ENCODE measurements around the gene SPANXN2.
"Not testable (repeated sequence)": the region's sequence is repeated elsewhere in the genome, so short reads cannot be mapped to it uniquely, and the experiment has no call there.

Gene SPANXN2, protein sequence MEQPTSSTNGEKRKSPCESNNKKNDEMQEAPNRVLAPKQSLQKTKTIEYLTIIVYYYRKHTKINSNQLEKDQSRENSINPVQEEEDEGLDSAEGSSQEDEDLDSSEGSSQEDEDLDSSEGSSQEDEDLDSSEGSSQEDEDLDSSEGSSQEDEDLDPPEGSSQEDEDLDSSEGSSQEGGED

DNA sequence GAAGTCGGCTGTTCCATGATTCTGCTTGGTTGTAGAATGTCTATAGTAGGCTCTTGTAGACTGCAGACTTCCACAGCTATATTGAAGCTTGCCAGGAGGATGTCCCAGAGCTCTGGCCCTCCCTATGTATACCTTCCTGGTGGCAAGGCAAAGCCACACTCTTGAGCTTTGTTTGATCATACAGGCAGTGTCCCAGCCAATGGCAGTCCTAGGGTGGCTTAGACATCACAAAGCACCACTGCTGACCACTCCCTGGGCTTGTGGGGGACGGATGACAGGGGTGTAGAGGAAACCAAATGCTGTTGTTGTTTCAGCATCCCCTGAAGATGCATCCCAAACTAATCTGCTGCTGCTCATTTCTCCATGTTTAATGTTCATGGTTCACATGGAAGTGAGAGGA lies at the start of gene SPANXN2:
SPANXN2 (minus strand) TSS at position 101 of the 400 bp plus-strand sequence; CDS start at position 17, 84 bp downstream.
- ATAC-seq; H3K4me1 Mint-ChIP-seq; H3K9me3 Mint-ChIP-seq; DNase-seq; H3K4me3 Mint-ChIP-seq; H3K27ac Mint-ChIP-seq; H3K36me3 Mint-ChIP-seq (ENCODE audit: low read depth); H3K27me3 Mint-ChIP-seq: not testable (repeated sequence)

DNA sequence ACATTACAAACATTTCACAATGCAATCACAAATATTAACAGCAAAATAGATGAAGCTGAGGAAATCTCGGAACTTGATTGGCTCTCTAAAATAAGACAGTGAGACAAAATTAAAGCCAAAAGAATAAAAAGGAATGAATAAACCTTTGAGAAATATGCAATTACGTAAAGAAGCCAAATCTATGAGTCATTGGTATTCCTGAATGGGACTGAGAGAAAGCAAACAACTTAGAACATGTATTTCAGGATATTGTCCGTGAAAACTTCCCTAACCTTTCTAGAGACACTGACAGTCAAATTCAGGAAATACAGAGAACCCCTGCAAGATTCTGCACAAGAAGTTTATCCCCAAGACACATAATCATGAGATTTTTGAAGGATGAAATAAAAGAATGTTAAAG lies 48.4 kb upstream of the SPANXN2 start:
- no peak overlapping the region for H3K27ac Mint-ChIP-seq
- H3K27me3 Mint-ChIP-seq, result no peaks in the 10 kb centered on the region
- DNase-seq, result no peak
- no peak overlapping the region for H3K4me3 Mint-ChIP-seq
- H3K9me3 Mint-ChIP-seq, result peaks cover 7% of the 10 kb centered on the region
- ATAC-seq, result no peak
- no peaks in the 10 kb centered on the region for H3K4me1 Mint-ChIP-seq
- no peaks in the 10 kb centered on the region for H3K36me3 Mint-ChIP-seq (ENCODE audit: low read depth)

DNA sequence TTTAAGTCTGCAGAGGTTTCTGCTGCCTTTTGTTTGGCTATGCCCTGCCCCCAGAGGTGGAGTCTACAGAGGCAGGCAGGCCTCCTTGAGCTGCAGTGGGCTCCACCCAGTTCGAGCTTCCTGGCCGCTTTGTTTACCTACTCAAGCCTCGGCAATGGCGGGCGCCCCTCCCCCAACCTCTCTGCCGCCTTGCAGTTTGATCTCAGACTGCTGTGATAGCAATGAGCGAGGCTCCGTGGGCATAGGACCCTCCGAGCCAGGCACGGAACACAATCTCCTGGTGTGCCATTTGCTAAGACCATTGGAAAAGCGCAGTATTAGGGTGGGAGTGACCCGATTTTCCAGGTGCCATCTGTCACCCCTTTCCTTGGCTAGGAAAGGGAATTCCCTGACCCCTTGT lies 47.2 kb upstream of the SPANXN2 start:
- not testable (repeated sequence) for DNase-seq, H3K9me3 Mint-ChIP-seq, H3K4me1 Mint-ChIP-seq

DNA sequence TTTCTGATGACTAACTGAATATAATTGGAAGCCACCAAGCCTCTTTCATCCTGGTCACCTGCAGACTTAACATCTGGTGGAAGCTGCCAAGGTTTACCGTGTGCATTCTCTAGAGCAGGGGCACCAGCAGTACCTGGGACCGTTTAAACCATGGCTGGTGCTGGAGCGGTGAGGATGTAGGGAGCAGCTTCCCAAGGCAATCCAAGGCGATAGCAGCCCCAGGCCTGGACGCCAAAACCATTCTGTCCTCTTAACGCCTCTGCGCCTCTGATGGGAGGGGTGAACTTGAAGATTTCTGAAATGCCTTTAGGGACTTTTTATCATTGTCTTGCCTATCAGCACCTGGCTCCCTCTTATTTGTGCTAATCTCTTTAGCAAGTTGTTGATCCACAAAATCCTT lies 37.3 kb upstream of the SPANXN2 start:
- no peaks in the 10 kb centered on the region for H3K9me3 Mint-ChIP-seq
- H3K4me3 Mint-ChIP-seq, result no peak overlapping the region
- ATAC-seq (no peak), DNase-seq (no peak)
- H3K27ac Mint-ChIP-seq, result no peak overlapping the region
- no peaks in the 10 kb centered on the region for H3K27me3 Mint-ChIP-seq
- no peaks in the 10 kb centered on the region for H3K4me1 Mint-ChIP-seq
- H3K36me3 Mint-ChIP-seq (ENCODE audit: low read depth), result peaks cover 2% of the 10 kb centered on the region

More for the DNA sequence above, 47.2 kb upstream of the SPANXN2 start:
- H3K4me3 Mint-ChIP-seq; H3K27me3 Mint-ChIP-seq; H3K27ac Mint-ChIP-seq; ATAC-seq; H3K36me3 Mint-ChIP-seq (ENCODE audit: low read depth): not testable (repeated sequence)

DNA sequence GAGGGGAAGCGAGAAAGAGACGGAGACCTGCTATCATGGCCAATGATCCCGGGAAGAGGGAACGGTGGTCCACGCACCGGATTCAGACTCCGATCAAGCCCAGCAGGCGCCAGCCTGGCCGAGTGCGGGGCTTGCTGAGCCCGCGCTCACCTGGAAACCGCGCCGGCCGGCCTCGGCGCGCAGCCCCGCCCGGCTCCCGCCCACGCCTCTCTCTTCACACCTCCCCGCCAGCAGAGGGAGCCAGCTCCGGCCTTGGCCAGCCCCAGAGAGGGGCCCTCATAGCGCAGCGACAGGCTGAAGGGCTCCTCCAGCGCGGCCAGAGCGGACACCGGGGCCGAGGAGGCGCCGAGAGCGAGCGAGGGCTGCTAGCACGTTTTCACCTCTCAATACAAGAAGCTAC lies 36.8 kb upstream of the SPANXN2 start:
- Mint-ChIP-seq H3K27me3 (no peaks in the 10 kb centered on the region), H3K27ac (no peak overlapping the region), H3K9me3 (no peaks in the 10 kb centered on the region), H3K36me3 (ENCODE audit: low read depth) (peaks cover 2% of the 10 kb centered on the region), H3K4me1 (no peaks in the 10 kb centered on the region), H3K4me3 (no peak overlapping the region)
- no peak for DNase-seq
- no peak for ATAC-seq

DNA sequence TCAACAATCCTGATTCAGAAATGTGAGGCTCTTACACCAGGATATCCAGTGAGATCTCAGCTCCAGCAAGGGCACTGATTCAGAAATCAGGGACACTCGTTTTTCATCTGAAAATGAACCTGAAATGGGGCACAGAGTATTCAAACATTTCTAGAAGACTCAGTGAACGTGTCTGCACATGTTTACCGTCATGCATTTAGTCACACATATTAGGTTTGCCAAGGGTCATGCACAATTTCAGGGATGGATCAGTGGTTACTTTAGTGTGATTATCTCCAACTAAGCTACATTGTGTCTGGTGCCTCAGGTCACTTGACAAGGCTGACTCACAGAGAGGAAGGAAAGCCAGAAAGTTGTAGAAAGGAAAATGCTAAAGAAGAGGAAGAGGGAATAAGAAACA lies 33.6 kb upstream of the SPANXN2 start:
- Mint-ChIP-seq H3K27ac (no peak overlapping the region), H3K4me3 (no peak overlapping the region), H3K36me3 (ENCODE audit: low read depth) (peaks cover 2% of the 10 kb centered on the region), H3K9me3 (no peaks in the 10 kb centered on the region), H3K4me1 (no peaks in the 10 kb centered on the region), H3K27me3 (no peaks in the 10 kb centered on the region)
- DNase-seq (no peak), ATAC-seq (no peak)

DNA sequence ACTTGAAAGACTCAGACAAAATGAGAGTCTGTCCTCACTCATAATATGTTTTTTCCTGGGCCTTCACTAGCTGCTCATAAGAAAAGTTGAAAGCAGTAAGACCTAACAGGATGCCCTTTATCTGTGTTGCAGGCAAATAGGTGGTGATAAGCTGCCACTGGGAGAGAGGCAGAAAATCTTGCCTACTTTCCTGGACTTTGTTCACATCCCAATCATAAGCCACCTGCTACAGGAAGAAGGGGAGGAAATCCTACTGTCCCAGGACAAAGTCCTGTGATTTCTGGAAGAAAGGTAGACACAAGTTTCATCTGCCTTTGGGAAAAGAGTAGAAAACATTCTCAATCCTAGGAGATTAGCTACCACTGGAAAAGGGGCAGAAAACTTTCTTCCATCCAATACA lies 13.3 kb upstream of the SPANXN2 start:
- Mint-ChIP-seq H3K27me3 (no peaks in the 10 kb centered on the region), H3K4me3 (no peak overlapping the region), H3K27ac (no peak overlapping the region), H3K4me1 (no peaks in the 10 kb centered on the region), H3K9me3 (no peaks in the 10 kb centered on the region), H3K36me3 (ENCODE audit: low read depth) (no peaks in the 10 kb centered on the region)
- no peak for ATAC-seq
- DNase-seq, result no peak

DNA sequence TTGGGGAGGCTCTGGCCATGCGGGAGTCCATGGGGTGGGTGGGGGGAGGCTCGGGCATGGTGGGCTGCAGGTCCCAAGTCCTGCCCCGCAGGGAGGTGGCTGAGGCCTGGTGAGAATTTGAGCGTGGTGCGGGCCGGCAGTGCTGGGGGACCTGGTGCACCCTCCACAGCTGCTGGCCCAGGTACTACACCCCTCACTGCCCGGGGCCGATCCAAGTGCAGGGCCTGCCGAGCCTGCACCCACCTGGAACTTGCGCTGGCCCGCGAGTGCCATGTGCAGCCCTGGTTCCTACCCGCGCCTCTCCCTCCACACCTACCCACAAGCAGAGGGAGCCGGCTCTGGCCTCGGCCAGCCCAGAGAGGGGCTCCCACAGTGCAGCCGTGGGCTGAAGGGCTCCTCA lies 5.7 kb upstream of the SPANXN2 start:
- DNase-seq (no peak), ATAC-seq (no peak)
- no peaks in the 10 kb centered on the region for H3K27me3 Mint-ChIP-seq
- no peak overlapping the region for H3K4me3 Mint-ChIP-seq
- no peak overlapping the region for H3K27ac Mint-ChIP-seq
- no peaks in the 10 kb centered on the region for H3K36me3 Mint-ChIP-seq (ENCODE audit: low read depth)
- H3K4me1 Mint-ChIP-seq, result no peaks in the 10 kb centered on the region
- H3K9me3 Mint-ChIP-seq, result peaks cover 9% of the 10 kb centered on the region

DNA sequence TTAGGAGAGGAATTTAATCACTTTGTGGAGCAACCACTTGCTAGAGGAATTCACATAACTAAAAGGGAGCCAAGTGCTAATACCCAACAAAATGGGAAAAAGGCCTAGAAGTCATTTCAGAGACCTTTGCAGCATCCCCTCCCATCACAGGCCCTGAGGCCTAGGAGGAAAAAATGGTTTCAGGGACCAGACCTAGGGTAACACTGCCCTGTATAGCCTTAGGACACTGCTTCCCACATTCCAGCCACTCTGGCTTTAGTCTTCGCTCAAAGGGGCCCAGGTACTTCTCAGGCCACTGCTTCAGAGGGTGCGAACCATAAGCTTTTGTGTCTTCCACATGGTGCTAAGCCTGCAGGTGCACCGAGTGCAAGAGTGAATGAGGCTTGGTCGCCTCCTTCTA lies 19.1 kb downstream of the SPANXN2 start:
- H3K4me1 Mint-ChIP-seq, result no peaks in the 10 kb centered on the region
- H3K27ac Mint-ChIP-seq, result no peak overlapping the region
- no peak overlapping the region for H3K4me3 Mint-ChIP-seq
- no peak for ATAC-seq
- DNase-seq, result no peak
- H3K9me3 Mint-ChIP-seq, result peaks cover 6% of the 10 kb centered on the region
- no peaks in the 10 kb centered on the region for H3K36me3 Mint-ChIP-seq (ENCODE audit: low read depth)
- H3K27me3 Mint-ChIP-seq, result no peaks in the 10 kb centered on the region

DNA sequence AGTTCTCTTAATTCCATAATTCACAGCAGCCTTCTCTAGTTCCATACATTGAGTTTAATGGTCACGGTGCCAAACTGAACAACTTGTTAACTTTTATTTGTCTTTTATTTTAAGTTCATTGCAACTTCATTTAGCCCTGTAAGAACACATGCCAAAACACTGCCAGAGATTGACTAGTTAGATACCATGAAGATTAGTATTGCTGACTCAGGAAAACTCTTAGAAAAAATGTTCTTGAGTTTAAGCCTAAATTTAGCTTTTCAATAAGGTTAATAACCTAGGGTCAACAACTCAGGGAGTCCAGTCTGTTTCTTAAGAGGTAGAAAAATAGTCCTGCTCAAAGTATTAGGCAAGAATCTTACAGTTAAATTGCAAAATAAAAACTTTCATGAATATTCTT lies 25.7 kb downstream of the SPANXN2 start:
- H3K4me3 Mint-ChIP-seq, result no peak overlapping the region
- H3K9me3 Mint-ChIP-seq, result no peaks in the 10 kb centered on the region
- DNase-seq, result no peak
- no peaks in the 10 kb centered on the region for H3K36me3 Mint-ChIP-seq (ENCODE audit: low read depth)
- no peaks in the 10 kb centered on the region for H3K27me3 Mint-ChIP-seq
- no peak overlapping the region for H3K27ac Mint-ChIP-seq
- no peaks in the 10 kb centered on the region for H3K4me1 Mint-ChIP-seq
- ATAC-seq, result no peak

DNA sequence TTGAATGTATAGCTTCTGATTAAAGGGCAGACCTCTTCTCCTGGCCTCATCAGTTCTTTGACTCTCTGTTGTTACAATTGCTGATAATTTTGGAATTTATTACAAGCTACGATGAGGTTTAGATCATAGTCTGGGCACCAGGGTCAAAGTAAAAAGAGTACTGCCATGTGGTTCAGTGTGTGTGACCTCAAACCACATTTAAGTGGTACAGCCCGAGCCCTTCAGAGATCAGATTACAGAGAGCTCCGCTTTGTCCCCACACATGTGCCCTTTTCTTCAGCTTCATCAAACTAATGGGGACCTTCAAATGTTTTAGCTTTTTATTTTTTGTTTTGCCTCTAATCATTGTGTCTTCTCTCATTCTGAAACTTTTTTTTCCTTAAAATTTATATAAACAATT lies 37.1 kb downstream of the SPANXN2 start:
- DNase-seq (no peak), ATAC-seq (no peak)
- no peak overlapping the region for H3K27ac Mint-ChIP-seq
- no peaks in the 10 kb centered on the region for H3K36me3 Mint-ChIP-seq (ENCODE audit: low read depth)
- no peak overlapping the region for H3K4me3 Mint-ChIP-seq
- no peaks in the 10 kb centered on the region for H3K4me1 Mint-ChIP-seq
- H3K9me3 Mint-ChIP-seq, result peaks cover 5% of the 10 kb centered on the region
- H3K27me3 Mint-ChIP-seq, result no peaks in the 10 kb centered on the region

DNA sequence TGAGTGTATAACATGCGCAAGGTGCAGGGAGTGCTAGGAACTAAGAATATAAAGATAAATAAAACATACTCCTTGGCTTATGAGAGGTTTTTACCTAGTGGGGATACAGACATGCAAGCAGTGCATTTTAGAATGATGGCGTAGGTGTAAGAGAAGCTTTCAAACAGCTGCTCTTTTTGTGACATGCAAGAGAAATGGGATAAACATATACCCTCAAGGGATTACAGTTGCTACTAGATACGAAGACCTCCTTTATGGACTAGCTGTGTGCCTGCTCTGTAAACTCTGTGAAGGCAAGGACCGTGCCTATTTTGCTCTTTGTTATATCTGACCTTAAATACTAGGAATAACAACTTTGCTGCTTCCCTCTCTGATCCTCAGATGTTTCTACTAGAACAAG lies 45.6 kb downstream of the SPANXN2 start:
- H3K4me1 Mint-ChIP-seq, result no peaks in the 10 kb centered on the region
- DNase-seq (no peak), ATAC-seq (no peak)
- H3K4me3 Mint-ChIP-seq, result no peak overlapping the region
- H3K27me3 Mint-ChIP-seq, result no peaks in the 10 kb centered on the region
- H3K36me3 Mint-ChIP-seq (ENCODE audit: low read depth), result no peaks in the 10 kb centered on the region
- no peak overlapping the region for H3K27ac Mint-ChIP-seq
- peaks cover 1% of the 10 kb centered on the region for H3K9me3 Mint-ChIP-seq

DNA sequence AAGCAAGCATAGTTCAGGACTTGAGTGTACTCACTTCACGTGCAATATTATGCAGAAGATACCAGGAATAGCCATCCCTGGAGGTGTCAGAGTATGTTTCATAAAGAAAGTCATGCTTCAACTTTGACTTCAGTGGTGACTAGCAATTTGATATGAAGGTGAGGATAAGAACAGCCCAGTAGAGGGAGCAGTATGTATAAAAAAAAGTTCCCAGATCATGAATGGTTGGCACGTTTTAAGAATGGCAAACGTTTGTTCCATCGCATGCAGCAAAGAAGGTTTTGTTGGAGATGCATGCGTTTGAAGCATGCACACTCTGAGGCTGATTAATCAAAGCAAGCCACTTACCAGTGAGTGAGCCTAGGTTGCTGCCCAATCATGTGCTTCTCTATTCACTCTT lies 51.2 kb downstream of the SPANXN2 start:
- no peaks in the 10 kb centered on the region for H3K9me3 Mint-ChIP-seq
- ATAC-seq, result no peak
- no peak for DNase-seq
- no peak overlapping the region for H3K27ac Mint-ChIP-seq
- no peaks in the 10 kb centered on the region for H3K27me3 Mint-ChIP-seq
- no peak overlapping the region for H3K4me3 Mint-ChIP-seq
- no peaks in the 10 kb centered on the region for H3K4me1 Mint-ChIP-seq
- H3K36me3 Mint-ChIP-seq (ENCODE audit: low read depth), result no peaks in the 10 kb centered on the region

DNA sequence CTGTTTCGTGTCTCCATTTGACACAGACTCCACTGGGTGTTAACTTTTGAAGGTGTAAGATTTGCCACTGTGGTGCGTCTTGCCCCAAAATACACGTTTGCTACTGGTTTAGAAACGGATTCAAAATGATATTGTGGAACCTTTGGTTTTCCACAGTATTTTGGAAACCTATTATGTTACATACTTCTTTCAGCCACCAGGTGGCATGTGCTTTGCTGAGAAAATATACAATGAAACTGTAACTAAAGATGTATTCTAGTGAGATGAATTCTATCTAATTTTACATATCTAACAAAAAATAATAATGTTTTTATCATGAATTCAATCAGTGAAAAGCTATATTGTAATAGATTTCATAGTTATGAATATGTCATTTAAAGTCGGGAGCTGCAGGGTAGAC lies 56.2 kb downstream of the SPANXN2 start:
- ATAC-seq (no peak), DNase-seq (no peak)
- no peaks in the 10 kb centered on the region for H3K9me3 Mint-ChIP-seq
- H3K27me3 Mint-ChIP-seq, result no peaks in the 10 kb centered on the region
- H3K27ac Mint-ChIP-seq, result no peak overlapping the region
- no peak overlapping the region for H3K4me3 Mint-ChIP-seq
- no peaks in the 10 kb centered on the region for H3K36me3 Mint-ChIP-seq (ENCODE audit: low read depth)
- H3K4me1 Mint-ChIP-seq, result no peaks in the 10 kb centered on the region

DNA sequence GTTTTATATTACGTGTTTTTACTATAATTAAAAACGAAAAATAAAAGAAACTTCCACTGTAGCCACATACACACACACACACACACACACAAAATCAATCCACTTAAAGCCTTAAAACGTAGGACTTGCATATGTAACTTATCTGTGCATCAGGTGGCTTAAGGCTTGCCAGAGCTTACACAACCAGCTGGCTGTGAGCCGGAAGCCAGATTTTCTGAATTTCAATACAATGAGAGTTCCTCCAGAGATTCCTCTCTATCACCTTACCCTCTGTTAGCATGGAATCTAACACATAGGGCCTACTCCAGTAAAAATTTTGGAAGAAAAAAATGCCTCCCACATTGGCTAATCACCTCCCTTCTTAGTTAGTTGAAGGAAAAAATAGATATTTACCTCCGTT lies 56.8 kb downstream of the SPANXN2 start:
- no peaks in the 10 kb centered on the region for H3K4me1 Mint-ChIP-seq
- H3K27ac Mint-ChIP-seq, result no peak overlapping the region
- H3K36me3 Mint-ChIP-seq (ENCODE audit: low read depth), result no peaks in the 10 kb centered on the region
- H3K4me3 Mint-ChIP-seq, result no peak overlapping the region
- no peak for ATAC-seq
- DNase-seq, result no peak
- H3K27me3 Mint-ChIP-seq, result no peaks in the 10 kb centered on the region
- no peaks in the 10 kb centered on the region for H3K9me3 Mint-ChIP-seq

Data from activated naive CD8-positive, alpha-beta T cell treated with anti-CD3 and anti-CD28 coated beads, Interleukin-2, amount 50 U/mL, for 24 hours (primary cell).